ENCODE data around the gene CDH22. TPM values are rescaled to one million over a fixed set of nuclear protein-coding genes. Genes with fewer than 3 reads are reported as not detected.
A peak's percentile ranks its signal among the peaks of the same experiment; 100 is the strongest.

Gene CDH22
- total and polyA plus RNA-seq, 2 experiments from 2014 or later = 0.08 to 0.10 TPM

- H3K27ac Mint-ChIP-seq = no peak overlapping the region
- no peaks in the 10 kb centered on the region; the same call in 2 of the 3 replicates for H3K4me1 Mint-ChIP-seq
- peak; percentile 72 for DNase-seq (ENCODE audit: low spot score)
- Histone ChIP-seq H4K20me1 (replicated peaks; ENCODE audit: insufficient read depth) (no peaks in the 10 kb centered on the region), H3K4me2 (peak overlapping the region; percentile 76), H2AFZ (peak overlapping the region; percentile 85), H3K9me2 (ENCODE audit: insufficient read depth) (no peaks in the 10 kb centered on the region), H3K4me3 (peak overlapping the region; percentile 48), H3K27me3 (ENCODE audit: insufficient read depth) (peaks cover 49% of the 10 kb centered on the region), H3K36me3 (ENCODE audit: insufficient read depth) (no peaks in the 10 kb centered on the region), H3K79me2 (replicated peaks; ENCODE audit: insufficient read depth) (no peaks in the 10 kb centered on the region), H3K4me1 (ENCODE audit: insufficient read depth) (no peaks in the 10 kb centered on the region), H3F3A (replicated peaks; ENCODE audit: low read depth) (no peaks in the 10 kb centered on the region), H3K27ac (ENCODE audit: low read depth) (no peak overlapping the region)
- H3K9me3 Mint-ChIP-seq = no peaks in the 10 kb centered on the region
- TF ChIP-seq ZNF114 (CRISPR knock-in tag; IDR thresholded peaks at IDR 0.05) (no peak), REST (IDR thresholded peaks at IDR 0.05; ENCODE audit: unreplicated experiment) (no peak), ZNF331 (CRISPR knock-in tag; IDR thresholded peaks at IDR 0.05; ENCODE audit: low read depth) (no peak), EZH2 (IDR thresholded peaks at IDR 0.05; ENCODE audit: low read depth, unreplicated experiment) (no peak), STAT1 (IDR thresholded peaks at IDR 0.05; ENCODE audit: unreplicated experiment) (no peak), ETS1 (IDR thresholded peaks at IDR 0.05) (no peak), CREB1 (CRISPR knock-in tag; IDR thresholded peaks at IDR 0.05; ENCODE audit: low read depth) (no peak), POLR2AphosphoS5 (IDR thresholded peaks at IDR 0.05; ENCODE audit: low read depth) (no peak), JUNB (IDR thresholded peaks at IDR 0.05; ENCODE audit: unreplicated experiment) (no peak), EZH2phosphoT487 (IDR thresholded peaks at IDR 0.05; ENCODE audit: unreplicated experiment) (no peak), NANOG (IDR thresholded peaks at IDR 0.05; ENCODE audit: borderline replicate concordance) (no peak), ZNF462 (CRISPR knock-in tag; IDR thresholded peaks at IDR 0.05) (no peak), CTCF (conservative IDR thresholded peaks at IDR 0.05; ENCODE audit: low read depth in 2 of 2) (no peak)
- H3K27me3 Mint-ChIP-seq (ENCODE audit: insufficient read depth, low read depth, poor library complexity) = peaks cover 35% of the 10 kb centered on the region
- no peaks in the 10 kb centered on the region; the same call in 2 of the 3 replicates for H3K36me3 Mint-ChIP-seq (ENCODE audit: low read depth)
- peak; percentile 51 for ATAC-seq
- H3K4me3 Mint-ChIP-seq = peak overlapping the region; percentile 32
Observed at GRCh38 chr20:46173652-46174468, 134.4 kb downstream of the CDH22 start.

Data from GM23338 (cell line).